ENCODE data around the gene C1orf116.

C1orf116 gene

GRCh38 chr1:207009945-207010344, 22.6 kb downstream of the C1orf116 start:
- no peak overlapping the region for H3K27ac ChIP-seq (replicated peaks)
- H3K4me3 ChIP-seq (replicated peaks; ENCODE audit: insufficient read depth, low read length), result no peak overlapping the region
- no peak for DNase-seq (ENCODE audit: low read depth in 1 of 2, low spot score in 1 of 2)
- no peaks in the 10 kb centered on the region for H3K27me3 ChIP-seq (ENCODE audit: insufficient read depth, poor library complexity, severe bottlenecking)
- no peak for TF ChIP-seq CTCF (IDR thresholded peaks at IDR 0.05; ENCODE audit: insufficient read depth, low read length)
- no peak for TF ChIP-seq REST (IDR thresholded peaks at IDR 0.05; ENCODE audit: insufficient replicate concordance, low read depth)
- no peak for TF ChIP-seq GABPA (IDR thresholded peaks at IDR 0.05; ENCODE audit: low read depth)
- TF ChIP-seq POLR2AphosphoS5 (IDR thresholded peaks at IDR 0.05; ENCODE audit: low read depth), result no peak
- TF ChIP-seq SPI1 (IDR thresholded peaks at IDR 0.05; ENCODE audit: borderline replicate concordance, low read depth), result no peak

GRCh38 chr1:207009182-207009850, 23.2 kb downstream of the C1orf116 start:
- no peak for TF ChIP-seq SPI1 (IDR thresholded peaks at IDR 0.05; ENCODE audit: borderline replicate concordance, low read depth)
- TF ChIP-seq CTCF (IDR thresholded peaks at IDR 0.05; ENCODE audit: insufficient read depth, low read length), result no peak
- TF ChIP-seq GABPA (IDR thresholded peaks at IDR 0.05; ENCODE audit: low read depth), result no peak
- no peak for TF ChIP-seq REST (IDR thresholded peaks at IDR 0.05; ENCODE audit: insufficient replicate concordance, low read depth)
- TF ChIP-seq POLR2AphosphoS5 (IDR thresholded peaks at IDR 0.05; ENCODE audit: low read depth), result no peak
- H3K4me3 ChIP-seq (replicated peaks; ENCODE audit: insufficient read depth, low read length), result no peak overlapping the region
- H3K27ac ChIP-seq (replicated peaks), result no peak overlapping the region
- no peak for DNase-seq (ENCODE audit: low read depth in 1 of 2, low spot score in 1 of 2)
- H3K27me3 ChIP-seq (ENCODE audit: insufficient read depth, poor library complexity, severe bottlenecking), result no peaks in the 10 kb centered on the region

GRCh38 chr1:207007352-207008033, 25.1 kb downstream of the C1orf116 start:
- TF ChIP-seq GABPA (IDR thresholded peaks at IDR 0.05; ENCODE audit: low read depth) (no peak), SPI1 (IDR thresholded peaks at IDR 0.05; ENCODE audit: borderline replicate concordance, low read depth) (no peak), CTCF (IDR thresholded peaks at IDR 0.05; ENCODE audit: insufficient read depth, low read length) (no peak), REST (IDR thresholded peaks at IDR 0.05; ENCODE audit: insufficient replicate concordance, low read depth) (no peak), POLR2AphosphoS5 (IDR thresholded peaks at IDR 0.05; ENCODE audit: low read depth) (no peak)
- no peak for DNase-seq (ENCODE audit: low read depth in 1 of 2, low spot score in 1 of 2)
- H3K27ac ChIP-seq (replicated peaks), result no peak overlapping the region
- H3K4me3 ChIP-seq (replicated peaks; ENCODE audit: insufficient read depth, low read length), result no peak overlapping the region
- no peaks in the 10 kb centered on the region for H3K27me3 ChIP-seq (ENCODE audit: insufficient read depth, poor library complexity, severe bottlenecking)
